H9 (cell line): ENCODE measurements around the gene PNPO. TPM values are rescaled to one million over a fixed set of nuclear protein-coding genes. Genes with fewer than 3 reads are reported as not detected.

Experiments
- DNase-seq: peaks from one replicate; pipeline ENCODE4 v3.0.0-alpha.2; 2017
- H2AFZ ChIP-seq: one replicate; pipeline ENCODE4 v1.6.1; 2013; ENCODE audit warnings: mild to moderate bottlenecking, low read length, control low read depth, moderate library complexity
- H2AK5ac ChIP-seq: 2 replicates; pipeline ENCODE4 v1.6.1; 2013; ENCODE audit warnings: low read length, control low read depth, mixed read lengths; ENCODE audit not compliant: insufficient read length
- H2BK120ac ChIP-seq: one replicate; pipeline ENCODE4 v1.6.1; 2013; ENCODE audit warnings: low read depth, mild to moderate bottlenecking, low read length, control low read depth, inconsistent platforms; ENCODE audit not compliant: poor library complexity, severe bottlenecking
- H2BK12ac ChIP-seq: 2 replicates; pipeline ENCODE4 v1.6.1; 2013; ENCODE audit warnings: low read length, control low read depth, mixed read lengths, low read depth; ENCODE audit not compliant: insufficient read length
- H2BK15ac ChIP-seq: 2 replicates; pipeline ENCODE4 v1.6.1; 2013; ENCODE audit warnings: low read depth, low read length, control low read depth
- H2BK20ac ChIP-seq: one replicate; pipeline ENCODE4 v1.6.1; 2013; ENCODE audit warnings: low read depth, mild to moderate bottlenecking, low read length, control low read depth, inconsistent platforms; ENCODE audit not compliant: poor library complexity, severe bottlenecking
- H2BK5ac ChIP-seq: 2 replicates; pipeline ENCODE4 v1.6.1; 2013; ENCODE audit warnings: low read length, control low read depth, mixed read lengths; ENCODE audit not compliant: insufficient read length
- H3K14ac ChIP-seq: 2 replicates; pipeline ENCODE4 v1.6.1; 2013; ENCODE audit warnings: low read length, control low read depth; ENCODE audit not compliant: insufficient read depth
- H3K18ac ChIP-seq: 2 replicates; pipeline ENCODE4 v1.6.1; 2013; ENCODE audit warnings: low read depth, mild to moderate bottlenecking, mixed read lengths, low read length, control low read depth; ENCODE audit not compliant: insufficient read length
- H3K23ac ChIP-seq: 2 replicates; pipeline ENCODE4 v1.6.1; 2013; ENCODE audit warnings: low read length, control low read depth, mixed read lengths, low read depth; ENCODE audit not compliant: insufficient read length
- H3K23me2 ChIP-seq: 2 replicates; pipeline ENCODE4 v1.6.1; 2013; ENCODE audit warnings: low read depth, mild to moderate bottlenecking, mixed read lengths, low read length, control low read depth; ENCODE audit not compliant: insufficient read length, poor library complexity, severe bottlenecking
- H3K27ac ChIP-seq: 2 replicates; pipeline ENCODE4 v1.5.1; 2013; ENCODE audit warnings: low read length, control low read depth, mixed read lengths, low read depth; ENCODE audit not compliant: insufficient read length
- H3K27me3 ChIP-seq: 2 replicates; pipeline ENCODE4 v1.6.1; 2013; ENCODE audit warnings: low read length, control low read depth, inconsistent platforms; ENCODE audit not compliant: insufficient read depth
- H3K4ac ChIP-seq: 2 replicates; pipeline ENCODE4 v1.6.1; 2013; ENCODE audit warnings: low read depth, mild to moderate bottlenecking, control low read depth, inconsistent platforms, low read length, moderate library complexity
- H3K4me1 ChIP-seq: 2 replicates; pipeline ENCODE4 v1.6.1; 2013; ENCODE audit warnings: low read length, control low read depth, inconsistent platforms; ENCODE audit not compliant: insufficient read depth
- H3K4me2 ChIP-seq: 2 replicates; pipeline ENCODE4 v1.6.1; 2013; ENCODE audit warnings: low read length, control low read depth, mixed read lengths; ENCODE audit not compliant: insufficient read length, insufficient read depth
- H3K56ac ChIP-seq: 2 replicates; pipeline ENCODE4 v1.6.1; 2013; ENCODE audit warnings: low read depth, mild to moderate bottlenecking, mixed read lengths, low read length, control low read depth; ENCODE audit not compliant: insufficient read length
- H3K79me1 ChIP-seq: 2 replicates; pipeline ENCODE4 v1.6.1; 2013; ENCODE audit warnings: low read depth, mild to moderate bottlenecking, moderate library complexity, low read length, control low read depth, inconsistent platforms; ENCODE audit not compliant: insufficient read depth, poor library complexity, severe bottlenecking
- H3K79me2 ChIP-seq: 2 replicates; pipeline ENCODE4 v1.6.1; 2013; ENCODE audit warnings: low read length, control low read depth, inconsistent platforms; ENCODE audit not compliant: insufficient read depth
- H3K9ac ChIP-seq: 2 replicates; pipeline ENCODE4 v1.6.1; 2013; ENCODE audit warnings: low read length, control low read depth, mixed read lengths; ENCODE audit not compliant: insufficient read length; ENCODE audit errors: extremely low read depth
- H3K9me3 ChIP-seq: one replicate; pipeline ENCODE4 v1.6.1; 2013; ENCODE audit warnings: low read depth, low read length, inconsistent platforms; ENCODE audit not compliant: control insufficient read depth
- H3T11ph ChIP-seq: one replicate; pipeline ENCODE4 v1.6.1; 2013; ENCODE audit warnings: mild to moderate bottlenecking, low read length, control low read depth, inconsistent platforms
- H4K20me1 ChIP-seq: one replicate; pipeline ENCODE4 v1.6.1; 2013; ENCODE audit not compliant: control insufficient read depth, insufficient read length, insufficient read depth
- H4K5ac ChIP-seq: 2 replicates; pipeline ENCODE4 v1.6.1; 2013; ENCODE audit warnings: low read depth, mild to moderate bottlenecking, mixed read lengths, low read length, control low read depth; ENCODE audit not compliant: insufficient read length
- H4K8ac ChIP-seq: replicated peaks from 2 replicates; pipeline ENCODE4 v1.6.1; 2013; ENCODE audit warnings: low read length, control low read depth, mixed read lengths, low read depth; ENCODE audit not compliant: insufficient read length
- H4K91ac ChIP-seq: 2 replicates; pipeline ENCODE4 v1.6.1; 2013; ENCODE audit warnings: low read depth, mild to moderate bottlenecking, moderate library complexity, mixed read lengths, low read length, control low read depth; ENCODE audit not compliant: insufficient read length
- H3K27ac Mint-ChIP-seq, 3 experiments: 2 replicates in 2 of 3; 3 replicates in 1 of 3; pipeline ENCODE4 v1.8.0; 2020 to 2021; ENCODE audit warnings: mixed read lengths in 3 of 3, mild to moderate bottlenecking in 1 of 3, moderate library complexity in 1 of 3
- H3K27me3 Mint-ChIP-seq: 2 replicates; pipeline ENCODE4 v1.8.0; 2021; ENCODE audit warnings: low read depth, mild to moderate bottlenecking, moderate library complexity, mixed read lengths
- H3K36me3 Mint-ChIP-seq, 3 experiments: 2 replicates in 2 of 3; 3 replicates in 1 of 3; pipeline ENCODE4 v1.8.0; 2020 to 2021; ENCODE audit warnings: low read depth in 3 of 3, mixed read lengths in 3 of 3; ENCODE audit not compliant: insufficient read depth in 1 of 3
- H3K4me1 Mint-ChIP-seq, 2 experiments: 2 replicates each; pipeline ENCODE4 v1.8.0; 2020; ENCODE audit warnings: mixed read lengths in 2 of 2
- H3K4me3 Mint-ChIP-seq, 2 experiments: 2 replicates in 1 of 2; 3 replicates in 1 of 2; pipeline ENCODE4 v1.8.0; 2020 to 2021; ENCODE audit warnings: mild to moderate bottlenecking in 2 of 2, mixed read lengths in 2 of 2, moderate library complexity in 1 of 2
- H3K9me3 Mint-ChIP-seq, 2 experiments: 2 replicates in 1 of 2; 3 replicates in 1 of 2; pipeline ENCODE4 v1.8.0; 2020; ENCODE audit warnings: mild to moderate bottlenecking in 2 of 2, mixed read lengths in 2 of 2, moderate library complexity in 1 of 2
- CTCF ChIP-seq: fragments of 200-600 bp; sonication (generic); conservative IDR thresholded peaks from 3 replicates; pipeline ENCODE4 v1.8.0; 2021; ENCODE audit warnings: antibody characterized with exemption, mild to moderate bottlenecking
- WGBS: extraction: QIAGEN DNeasy Blood & Tissue Kit; methylation state at CpG from one replicate; pipeline ENCODE4 v1.1.7; 2013; ENCODE audit warnings: missing lambda C conversion rate, low lambda C conversion rate, mixed read lengths; ENCODE audit not compliant: insufficient read length; ENCODE audit errors: extremely low coverage; 5-methylcytosine and 5-hydroxymethylcytosine counted together
- total RNA-seq: library from RNA; stranded (reverse); gene quantifications from 2 replicates; pipeline ENCODE4 v1.2.1, GENCODE V29; 2021

Gene PNPO
- total RNA-seq, 1 experiment from 2014 or later, result 6.7 TPM

DNA sequence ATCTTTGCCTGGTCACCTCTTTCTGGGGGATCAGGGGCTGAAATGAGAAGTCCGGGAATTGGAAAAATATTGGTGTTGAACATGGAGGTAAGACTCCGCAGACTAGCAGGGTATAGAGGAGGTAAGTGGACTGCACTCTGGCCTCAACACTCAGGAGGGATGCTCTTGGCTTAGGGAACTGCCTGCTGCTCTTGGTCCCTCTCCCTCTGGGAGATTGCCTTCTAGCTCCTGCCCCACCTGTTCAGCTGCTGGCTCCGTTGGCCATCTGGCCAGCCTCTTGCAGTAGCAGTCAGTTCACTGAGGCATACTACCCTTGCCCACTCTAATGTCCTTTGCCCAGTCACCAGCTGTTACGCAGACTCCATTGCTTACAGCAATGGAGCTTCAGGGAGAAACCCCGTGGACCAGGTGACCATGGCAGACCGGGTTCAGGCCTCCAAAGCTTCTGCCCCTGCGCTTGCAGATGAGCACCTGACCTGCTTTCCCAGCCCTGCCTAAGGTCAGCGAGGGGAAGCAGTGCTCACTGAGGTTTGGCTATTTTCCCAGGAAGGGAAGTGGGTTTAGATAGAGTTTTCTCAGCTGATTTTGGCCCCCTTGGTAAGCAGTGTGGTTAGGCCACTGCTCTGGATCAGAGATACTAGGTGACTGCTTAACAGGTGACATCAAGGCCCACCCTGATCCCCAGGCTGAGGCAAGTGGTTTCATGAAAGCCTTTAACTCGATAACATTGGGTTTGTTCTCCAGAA lies 41.4 kb downstream of the PNPO start:
- Histone ChIP-seq H3K23ac (no peak overlapping the region), H3K9ac (no peak overlapping the region), H3K27ac (no peak overlapping the region), H2AFZ (no peak overlapping the region), H2BK12ac (no peak overlapping the region), H3K9me3 (no peaks in the 10 kb centered on the region), H3K4ac (no peak overlapping the region), H3K23me2 (peaks cover 3% of the 10 kb centered on the region), H2BK15ac (no peak overlapping the region), H2AK5ac (no peak overlapping the region), H3K79me1 (no peaks in the 10 kb centered on the region), H4K91ac (no peak overlapping the region), H4K8ac (no peak overlapping the region), H2BK20ac (no peak overlapping the region), H3K4me1 (peaks cover 3% of the 10 kb centered on the region; the same call in 1 of the 2 replicates), H3K14ac (no peak overlapping the region), H3K79me2 (no peaks in the 10 kb centered on the region), H2BK120ac (no peak overlapping the region), H4K5ac (no peak overlapping the region), H3T11ph (no peak overlapping the region), H3K4me2 (no peak overlapping the region), H3K27me3 (no peaks in the 10 kb centered on the region; the same call in 1 of the 2 replicates), H3K56ac (no peak overlapping the region), H2BK5ac (no peak overlapping the region), H4K20me1 (no peaks in the 10 kb centered on the region), H3K18ac (no peak overlapping the region)
- H3K4me1 Mint-ChIP-seq, result peaks cover 20 to 22% of the 10 kb centered on the region in 2 experiments
- WGBS, result no CpG with 5 or more reads among the region's 9 CpGs
- no peak overlapping the region for H3K4me3 Mint-ChIP-seq
- no peak for DNase-seq
- H3K9me3 Mint-ChIP-seq, result no peaks in the 10 kb centered on the region
- peaks cover 24 to 55% (median 48%) of the 10 kb centered on the region in 3 experiments; a peak in 6 of 7 replicates for H3K36me3 Mint-ChIP-seq
- peak overlapping the region in 2 of 3 experiments; percentile 61 to 70; a peak in 3 of 7 replicates for H3K27ac Mint-ChIP-seq
- H3K27me3 Mint-ChIP-seq, result no peaks in the 10 kb centered on the region; the same call in 1 of the 2 replicates
- TF ChIP-seq CTCF, result no peak
